ENCODE measurements around the gene EWSR1. TPM values are rescaled to one million over a fixed set of nuclear protein-coding genes. Genes with fewer than 3 reads are reported as not detected.

The EWSR1 gene
- total and polyA plus RNA-seq, 2 of the 4 experiments (the other 2 are of a cell fraction) = 243 to 518 TPM

DNA sequence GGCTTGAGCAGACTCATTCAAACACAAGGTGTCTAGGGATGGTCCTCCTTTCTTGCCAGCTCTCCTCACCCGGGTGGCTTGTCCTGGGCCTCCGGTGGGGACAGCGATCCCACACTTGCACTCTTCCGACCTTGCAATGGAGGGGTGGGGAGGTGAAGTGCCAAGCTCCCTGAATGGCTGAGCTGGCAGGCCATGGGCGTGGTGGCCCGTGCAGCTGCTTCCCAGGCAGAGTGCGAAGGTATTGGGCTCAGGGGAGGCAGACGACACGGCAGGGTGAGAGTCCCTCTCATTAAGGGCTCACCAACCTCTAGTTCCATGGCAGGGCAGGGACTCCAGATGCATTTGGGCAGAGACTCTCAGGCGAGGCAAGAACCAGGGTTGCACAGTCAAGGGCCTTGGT is 58.4 kb downstream of the EWSR1 start:
- no peak for ATAC-seq (ENCODE audit: low read depth)
- Histone ChIP-seq H4K91ac (ENCODE audit: insufficient read depth, low read depth, low read length) (no peak overlapping the region), H3K4me1 (ENCODE audit: control insufficient read depth, insufficient read depth, low read length) (peaks cover 8% of the 10 kb centered on the region), H3K27me3 (ENCODE audit: control insufficient read depth, insufficient read depth, low read length) (no peaks in the 10 kb centered on the region), H3K9ac (ENCODE audit: low read depth, low read length) (no peak overlapping the region), H2BK15ac (ENCODE audit: low read depth, low read length) (no peak overlapping the region), H3K36me3 (ENCODE audit: control insufficient read depth, insufficient read depth, low read length) (peaks cover 32% of the 10 kb centered on the region), H2AK9ac (replicated peaks; ENCODE audit: low read depth, low read length, poor library complexity) (no peak overlapping the region), H3K14ac (replicated peaks; ENCODE audit: low read depth, low read length) (no peak overlapping the region), H2BK5ac (ENCODE audit: low read depth, low read length, poor library complexity, severe bottlenecking) (no peak overlapping the region), H4K5ac (ENCODE audit: low read depth, low read length) (no peak overlapping the region), H3K9me1 (ENCODE audit: insufficient read depth, low read length) (peaks cover 5% of the 10 kb centered on the region; the same call in 1 of the 2 replicates), H4K20me1 (ENCODE audit: insufficient read depth, low read length) (no peaks in the 10 kb centered on the region; the same call in 1 of the 2 replicates), H3K23ac (ENCODE audit: low read depth, low read length) (no peak overlapping the region), H3K18ac (ENCODE audit: low read depth, low read length) (no peak overlapping the region), H3K27ac (ENCODE audit: insufficient read depth, low read length) (no peak overlapping the region), H3K4me2 (ENCODE audit: low read depth, low read length) (no peak overlapping the region), H3K56ac (ENCODE audit: extremely low read depth, insufficient read depth, low read length) (no peak overlapping the region), H3K4me3 (ENCODE audit: insufficient read depth, low read depth, low read length) (no peak overlapping the region), H2BK120ac (ENCODE audit: low read depth, low read length) (no peak overlapping the region), H3K79me1 (ENCODE audit: low read depth in 1 of 2, low read length in 2 of 2) (no peaks in the 10 kb centered on the region), H2AK5ac (ENCODE audit: low read depth, low read length) (no peak overlapping the region), H2AFZ (replicated peaks; ENCODE audit: low read length, poor library complexity) (no peak overlapping the region), H4K8ac (ENCODE audit: low read depth in 2 of 2, low read length in 2 of 2) (no peak overlapping the region), H2BK20ac (ENCODE audit: low read depth, low read length) (no peak overlapping the region), H3K4ac (ENCODE audit: low read depth, low read length) (no peak overlapping the region; the same call in 1 of the 2 replicates), H3K9me3 (ENCODE audit: control insufficient read depth, insufficient read depth, low read length) (no peaks in the 10 kb centered on the region)
- ChIA-PET POLR2A (ENCODE audit: unreplicated experiment) (no interaction called here), CTCF (no interaction called here)
- no peak for DNase-seq
- dilution Hi-C loops (cut with HindIII; ENCODE audit: low sequenced_read_pairs, unreplicated experiment) (no loop called here), in situ Hi-C loops (cut with MboI; ENCODE audit: low sequenced_read_pairs) (no loop called here), intact Hi-C loops (cut with micrococcal nuclease) (no loop called here)
- TF ChIP-seq FOS (IDR thresholded peaks at IDR 0.05; ENCODE audit: low read depth, low read length) = no peak
- TF ChIP-seq ELK1 (IDR thresholded peaks at IDR 0.05; ENCODE audit: borderline replicate concordance, low read depth, low read length) = no peak
- TF ChIP-seq RAD21 (IDR thresholded peaks at IDR 0.05; ENCODE audit: low read length) = no peak
- TF ChIP-seq RFX5 (IDR thresholded peaks at IDR 0.05; ENCODE audit: low read depth, low read length) = no peak
- TF ChIP-seq MXI1 (IDR thresholded peaks at IDR 0.05; ENCODE audit: borderline replicate concordance, low read depth, low read length) = no peak
- no peak for TF ChIP-seq SMC3 (IDR thresholded peaks at IDR 0.05; ENCODE audit: low read depth, low read length)
- no peak for TF ChIP-seq MAZ (IDR thresholded peaks at IDR 0.05; ENCODE audit: borderline replicate concordance, low read depth, low read length)
- TF ChIP-seq MAFK (IDR thresholded peaks at IDR 0.05; ENCODE audit: low read depth, low read length) = no peak
- TF ChIP-seq NFE2L2 (IDR thresholded peaks at IDR 0.05; ENCODE audit: low read depth, low read length) = no peak
- no peak for TF ChIP-seq CHD1 (IDR thresholded peaks at IDR 0.05; ENCODE audit: low read depth, low read length)
- TF ChIP-seq USF2 (IDR thresholded peaks at IDR 0.05; ENCODE audit: low read depth, low read length) = no peak
- TF ChIP-seq CEBPB (IDR thresholded peaks at IDR 0.05; ENCODE audit: low read depth, low read length) = no peak
- no TSS peak for BruUV-seq (replicated peaks)
- WGBS, 2 experiments (ENCODE audit: extremely low coverage in 2 of 2, insufficient read length in 1 of 2) = 88% methylated on average over 3 of the region's 10 CpGs; no CpG with 5 or more reads in 1 of the 2 experiments

Data from IMR-90 (cell line).